ENCODE data around the gene PLCB3. TPM values are rescaled to one million over a fixed set of nuclear protein-coding genes. Genes with fewer than 3 reads are reported as not detected.

PLCB3 gene
- total and polyA plus RNA-seq, 2 of the 13 experiments (the other 11 are each of a cell fraction or from before 2014, with no cell fraction given), result 7.5 to 13.8 TPM

- TF ChIP-seq ZNF142 (CRISPR knock-in tag; IDR thresholded peaks at IDR 0.05) (no peak), PATZ1 (CRISPR knock-in tag; IDR thresholded peaks at IDR 0.05) (peak; percentile 80), ELF3 (CRISPR knock-in tag; IDR thresholded peaks at IDR 0.05) (0 out of 2 replicates have a peak, but pooled peaks have one; percentile 29), ZNF619 (CRISPR knock-in tag; IDR thresholded peaks at IDR 0.05) (0 out of 2 replicates have a peak, but pooled peaks have one; percentile 25), HNF4A (CRISPR knock-in tag; IDR thresholded peaks at IDR 0.05) (no peak), ZHX2 (IDR thresholded peaks at IDR 0.05; ENCODE audit: low read depth) (no peak), ZHX2 (CRISPR knock-in tag; IDR thresholded peaks at IDR 0.05; ENCODE audit: borderline replicate concordance) (0 out of 2 replicates have a peak, but pooled peaks have one; percentile 42), ZFYVE20 (CRISPR knock-in tag; IDR thresholded peaks at IDR 0.05; ENCODE audit: borderline replicate concordance, low read depth) (0 out of 2 replicates have a peak, but pooled peaks have one; percentile 22), ZNF441 (CRISPR knock-in tag; IDR thresholded peaks at IDR 0.05; ENCODE audit: borderline replicate concordance) (no peak; the same call in 1 of the 2 replicates), PRMT3 (CRISPR knock-in tag; IDR thresholded peaks at IDR 0.05; ENCODE audit: borderline replicate concordance, low read depth) (0 out of 2 replicates have a peak, but pooled peaks have one; percentile 15), E2F1 (CRISPR knock-in tag; IDR thresholded peaks at IDR 0.05) (no peak; the same call in 1 of the 2 replicates), ZNF260 (CRISPR knock-in tag; IDR thresholded peaks at IDR 0.05; ENCODE audit: borderline replicate concordance, low read depth) (no peak), KDM3A (CRISPR knock-in tag; IDR thresholded peaks at IDR 0.05; ENCODE audit: low read depth) (0 out of 2 replicates have a peak, but pooled peaks have one; percentile 11), RXRB (CRISPR knock-in tag; IDR thresholded peaks at IDR 0.05; ENCODE audit: borderline replicate concordance) (no peak)
These were observed 24.8 kb upstream of the PLCB3 start (continued) for GRCh38 chr11:64226507-64227051.
